Measurements from ENCODE around the gene TXNRD2.
"Not testable (repeated sequence)": the region's sequence is repeated elsewhere in the genome, so short reads cannot be mapped to it uniquely, and the experiment has no call there.

TXNRD2 gene

DNA sequence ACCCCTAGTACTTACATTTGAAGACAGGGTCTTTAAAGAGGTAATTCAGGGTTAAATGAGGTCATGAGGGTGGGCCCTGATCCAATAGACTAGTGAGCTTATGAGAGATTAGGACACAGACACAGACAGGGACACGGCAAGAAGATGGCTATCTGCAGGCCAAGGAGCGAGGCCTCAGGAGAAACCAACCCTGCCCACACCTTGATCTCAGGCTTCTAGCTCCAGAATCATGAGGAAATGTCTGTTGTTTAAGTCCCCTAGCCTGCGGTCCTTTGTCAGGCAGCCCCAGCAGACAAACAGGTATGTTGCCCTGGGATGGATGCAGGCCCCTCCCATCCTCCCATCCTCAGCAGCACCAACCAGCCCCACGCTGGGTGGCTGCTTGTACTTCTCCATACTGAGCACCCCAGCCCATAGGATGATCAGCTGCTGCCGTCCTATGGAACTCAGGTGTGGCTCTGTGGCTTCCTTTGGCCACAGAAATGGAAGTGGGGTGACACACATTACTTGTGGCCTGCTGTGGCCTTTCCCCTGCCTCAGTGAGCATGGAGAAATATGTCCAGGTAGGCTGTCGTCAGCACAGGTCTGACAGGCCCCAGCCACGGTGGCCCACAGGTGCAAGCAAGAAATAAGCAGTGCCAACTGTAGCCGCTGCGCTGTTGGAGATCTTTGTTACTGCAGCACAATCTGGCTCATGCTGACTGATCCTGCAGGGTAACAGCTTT, 94.8 kb downstream of the TXNRD2 start:
- no peak for DNase-seq (ENCODE audit: low read depth in 3 of 3)

GRCh38 chr22:19845054-19845722, 96.4 kb downstream of the TXNRD2 start:
- DNase-seq (ENCODE audit: low read depth in 3 of 3): no peak

DNA sequence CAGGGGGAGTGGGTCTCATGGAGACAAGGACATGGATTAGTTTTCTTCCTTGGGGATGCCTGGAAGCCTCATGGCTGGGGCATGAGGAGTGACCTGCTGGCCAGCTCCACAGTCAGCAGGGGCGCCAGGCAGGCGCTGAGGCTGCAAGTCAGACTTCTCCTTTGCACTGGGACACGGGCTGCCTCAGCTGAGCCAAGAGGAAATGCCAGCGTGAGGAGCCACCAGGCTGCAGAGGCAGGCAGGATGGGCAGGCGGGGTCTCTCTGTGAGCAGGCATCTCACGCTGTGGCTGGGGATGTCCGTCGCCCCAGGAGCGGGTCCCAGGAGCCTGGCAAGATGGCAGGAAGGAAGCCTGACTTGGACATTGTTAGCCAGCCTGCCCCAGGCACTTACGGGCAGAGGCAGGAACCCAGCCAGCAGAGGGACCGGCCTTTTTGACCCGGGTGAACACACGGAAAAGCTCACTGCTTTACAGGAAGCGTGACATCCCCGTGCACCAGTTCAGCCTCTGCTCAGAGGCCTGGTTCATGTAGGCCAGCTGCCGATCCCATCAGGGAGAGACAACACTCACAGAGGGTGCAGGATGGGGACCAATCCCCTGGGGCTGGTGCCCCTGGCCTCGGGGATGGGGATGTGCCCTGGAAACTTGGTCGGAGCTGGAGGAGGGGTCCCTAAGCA, 97.1 kb downstream of the TXNRD2 start:
- DNase-seq (ENCODE audit: low read depth in 3 of 3): no peak

- no peak for DNase-seq (ENCODE audit: low read depth in 3 of 3)
Measured at GRCh38 chr22:19843857-19844376, 97.7 kb downstream of the TXNRD2 start.

- no peak for DNase-seq (ENCODE audit: low read depth in 3 of 3)
Measured at GRCh38 chr22:19843107-19843856, 98.3 kb downstream of the TXNRD2 start.

DNA sequence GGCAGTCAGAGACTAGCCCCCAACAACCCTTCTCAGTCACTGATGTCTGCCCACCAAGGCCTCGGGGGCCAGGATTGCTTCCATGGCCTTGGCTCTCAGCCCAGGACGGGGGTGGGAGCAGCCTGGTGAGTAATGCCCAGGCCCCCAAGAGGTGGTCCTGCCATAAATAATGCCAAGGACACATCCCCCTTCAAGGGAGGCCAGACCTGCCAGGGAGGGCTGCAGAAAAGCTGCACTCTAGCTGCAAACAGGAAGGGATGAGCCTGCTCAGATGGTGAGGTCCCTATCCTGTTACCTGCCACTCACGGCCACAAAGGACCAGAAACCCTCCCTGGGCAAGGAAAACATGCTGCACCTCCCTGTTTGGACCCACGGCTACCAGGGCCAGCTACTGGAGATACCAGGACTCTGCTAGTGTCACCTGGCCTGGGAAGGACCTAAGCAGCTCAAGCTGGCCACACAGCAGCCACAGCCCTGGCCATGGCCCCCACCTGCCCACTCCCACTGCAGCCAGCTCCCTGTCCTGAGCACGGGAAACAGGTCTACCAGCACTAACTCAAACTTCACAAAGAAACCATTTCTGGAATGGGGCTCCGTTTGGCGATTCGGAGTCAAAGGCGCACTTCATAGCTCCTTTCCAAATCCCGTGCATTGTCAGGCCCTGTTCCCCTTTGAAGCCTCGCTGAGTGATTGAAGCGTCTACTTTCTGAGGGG, 99.1 kb downstream of the TXNRD2 start:
- DNase-seq (ENCODE audit: low read depth in 3 of 3): no peak

DNA sequence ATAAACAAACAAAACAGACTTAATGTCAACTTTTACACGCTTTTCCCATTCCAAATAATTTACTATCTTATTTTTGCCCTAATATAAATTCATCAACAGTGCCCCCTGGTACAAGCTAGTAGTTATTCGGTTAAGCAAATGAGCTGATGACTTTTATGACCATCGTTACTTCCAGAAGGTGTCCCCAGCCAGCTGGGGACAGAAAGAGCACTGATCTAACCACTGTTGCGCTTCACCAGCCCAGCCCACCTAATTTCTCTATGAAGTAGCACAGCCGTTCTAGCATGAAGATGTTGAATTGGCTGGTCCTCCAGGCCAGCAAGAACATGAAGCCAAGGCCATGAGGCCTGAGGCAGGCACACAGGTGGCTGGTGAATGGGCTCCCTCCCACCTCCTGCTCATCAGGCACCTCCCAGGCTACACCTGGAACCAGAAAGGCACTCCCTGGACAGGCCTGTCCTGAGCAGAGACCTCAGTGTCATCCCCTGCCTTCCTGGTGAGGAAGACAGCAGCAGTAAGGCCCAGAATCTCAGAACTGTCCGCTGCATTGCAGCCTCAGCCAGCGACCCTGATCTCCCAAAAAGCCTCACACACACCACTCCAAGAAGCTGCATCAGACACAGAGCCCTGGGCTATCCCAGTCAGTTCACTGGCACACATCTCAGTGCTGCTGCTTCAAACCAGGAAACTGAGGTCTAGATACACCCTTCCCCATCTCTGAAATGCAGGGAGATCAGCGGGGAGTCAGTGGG, 99.8 kb downstream of the TXNRD2 start:
- DNase-seq (ENCODE audit: low read depth in 3 of 3): no peak

DNA sequence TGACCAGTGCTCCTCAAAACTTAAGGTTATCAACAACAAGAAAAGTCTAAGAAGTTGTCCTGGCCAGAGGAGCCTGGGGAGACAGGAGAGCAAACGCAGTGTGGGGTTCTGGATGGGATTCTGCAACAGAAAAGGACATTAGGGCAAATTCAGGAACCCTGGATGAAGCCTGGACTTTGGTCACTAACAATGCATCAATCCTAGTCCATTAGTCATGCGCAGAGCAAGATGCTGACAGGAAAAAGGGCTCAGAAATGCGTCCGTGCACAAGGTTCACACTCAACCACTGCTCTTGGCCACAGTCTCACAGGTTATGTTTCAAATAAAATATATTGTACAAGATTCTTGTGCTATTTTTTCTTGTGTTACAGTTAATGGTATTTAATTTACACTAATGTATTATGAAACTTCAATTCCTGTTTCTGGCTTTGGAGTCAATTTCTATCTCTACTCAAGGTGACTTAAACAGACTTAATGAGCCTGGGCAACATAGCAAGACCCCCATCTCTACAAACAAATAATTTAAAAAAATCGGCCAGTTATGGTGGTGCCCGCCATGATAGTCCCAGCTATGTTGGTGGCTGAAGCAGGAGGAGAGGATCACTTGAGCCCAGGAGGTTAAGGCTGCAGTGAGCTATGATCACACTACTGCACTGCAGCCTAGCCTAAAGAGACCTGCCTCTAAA, 100.5 kb downstream of the TXNRD2 start:
- no peak for DNase-seq (ENCODE audit: low read depth in 3 of 3)

GRCh38 chr22:19840059-19840458, 101.6 kb downstream of the TXNRD2 start:
- DNase-seq (ENCODE audit: low read depth in 3 of 3): no peak

- DNase-seq (ENCODE audit: low read depth in 3 of 3): no peak
Measured at GRCh38 chr22:19837915-19838314, 103.7 kb downstream of the TXNRD2 start.

- no peak for DNase-seq (ENCODE audit: low read depth in 3 of 3)
Measured at GRCh38 chr22:19836512-19836911, 105.1 kb downstream of the TXNRD2 start.

- DNase-seq (ENCODE audit: low read depth in 3 of 3): no peak
Measured at GRCh38 chr22:19834599-19834998, 107.0 kb downstream of the TXNRD2 start.

DNA sequence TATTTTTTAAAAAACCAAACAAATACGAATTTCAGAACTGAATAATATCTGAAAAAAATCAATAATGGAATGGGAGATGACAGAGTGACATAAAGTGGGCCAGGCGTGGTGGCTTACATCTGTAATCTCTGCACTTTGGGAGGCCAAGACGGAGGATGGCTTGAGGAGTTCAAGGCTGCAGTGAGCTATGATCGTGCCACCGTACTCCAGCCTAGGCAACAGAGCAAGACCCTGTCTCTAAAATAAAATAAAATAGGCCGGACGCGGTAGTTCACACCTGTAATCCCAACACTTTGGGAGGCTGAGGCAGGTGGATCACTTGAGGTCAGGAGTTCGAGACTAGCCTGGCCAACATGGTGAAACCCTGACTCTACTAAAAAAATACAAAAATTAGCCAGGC, 108.3 kb downstream of the TXNRD2 start:
- not testable (repeated sequence) for DNase-seq (ENCODE audit: low read depth in 3 of 3)

GRCh38 chr22:19832476-19833108, 109.0 kb downstream of the TXNRD2 start:
- no peak for DNase-seq (ENCODE audit: low read depth in 3 of 3)

GRCh38 chr22:19831979-19832378, 109.6 kb downstream of the TXNRD2 start:
- not testable (repeated sequence) for DNase-seq (ENCODE audit: low read depth in 3 of 3)

- DNase-seq (ENCODE audit: low read depth in 3 of 3): no peak
Measured at GRCh38 chr22:19831016-19831415, 110.6 kb downstream of the TXNRD2 start.

- no peak for DNase-seq (ENCODE audit: low read depth in 3 of 3)
Measured at GRCh38 chr22:19828035-19828401, 113.6 kb downstream of the TXNRD2 start.

GRCh38 chr22:19827341-19828034, 114.1 kb downstream of the TXNRD2 start:
- no peak for DNase-seq (ENCODE audit: low read depth in 3 of 3)

DNA sequence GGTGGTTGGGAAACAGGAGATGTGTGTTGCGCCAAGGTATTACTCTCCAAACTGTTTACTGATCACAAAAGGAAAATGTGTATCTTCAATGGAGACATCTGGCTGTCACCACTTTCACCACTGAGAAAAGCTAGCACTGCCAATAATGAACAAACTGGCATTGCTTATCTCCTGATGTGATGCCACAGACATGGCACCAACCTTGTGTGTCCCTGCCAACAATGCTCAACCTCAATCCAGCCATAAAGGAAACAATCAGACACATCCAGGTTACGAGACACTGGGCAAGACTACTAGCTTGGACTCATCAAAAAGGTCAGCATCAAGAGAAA, 115.0 kb downstream of the TXNRD2 start:
- no peak for DNase-seq (ENCODE audit: low read depth in 3 of 3)

Data from stimulated activated CD4-positive, alpha-beta T cell treated with anti-CD3 and anti-CD28 coated beads, TNF-alpha, amount 100 ng/mL, for 4 hours (primary cell).